Uterus (tissue), 2 donors: ENCODE measurements around the gene NEU4.

Experiments used
- POLR2A ChIP-seq, 2 donors: fragments of 450-650 bp; IDR thresholded peaks; one replicate each; pipeline ENCODE4 v1.6.1; 2016; ENCODE audit warnings: antibody characterized with exemption in 2 of 2, mild to moderate bottlenecking in 1 of 2, moderate library complexity in 1 of 2
- TF ChIP-seq, protein P1 (sequence below), 4 experiments: fragments of 200-600 bp in 2 of 4; fragments of 450-650 bp in 2 of 4; sonication (generic) in 2 of 4; IDR thresholded peaks; one replicate each; pipeline ENCODE4 v1.5.1; 2016 to 2019; ENCODE audit warnings: antibody characterized with exemption in 4 of 4, mild to moderate bottlenecking in 2 of 4, moderate library complexity in 1 of 4

DNA sequence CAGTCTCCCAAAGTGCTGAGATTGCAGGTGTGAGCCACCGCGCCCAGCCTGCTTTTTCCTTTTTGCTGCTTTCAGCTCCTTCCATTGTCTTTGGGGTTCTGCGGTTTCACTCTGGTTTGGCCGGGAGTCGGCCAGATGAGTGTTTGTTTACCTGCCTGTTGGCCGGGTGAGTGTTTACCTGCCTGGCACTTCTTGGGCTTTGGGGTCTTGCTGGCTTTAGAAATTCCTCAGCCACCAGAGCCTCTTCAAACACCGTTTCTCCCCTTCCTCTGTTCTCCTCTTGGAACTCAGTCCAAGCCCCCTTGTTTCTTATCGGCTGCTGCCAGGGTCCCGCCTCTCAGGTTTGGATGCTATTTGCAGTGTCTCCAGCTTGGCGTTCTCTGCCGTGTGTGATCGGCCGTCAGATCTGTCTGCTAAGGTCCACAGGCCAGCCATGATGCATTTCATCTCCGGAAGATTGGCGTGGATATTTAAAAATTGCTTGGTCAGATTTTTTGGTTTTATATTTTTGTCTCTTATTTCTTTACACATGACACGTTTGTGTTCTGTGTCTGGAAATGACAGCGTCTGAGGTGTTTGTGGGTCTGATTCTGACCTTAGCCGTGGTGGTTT lies 46.6 kb upstream of the NEU4 start:
- TF ChIP-seq, protein P1, sequence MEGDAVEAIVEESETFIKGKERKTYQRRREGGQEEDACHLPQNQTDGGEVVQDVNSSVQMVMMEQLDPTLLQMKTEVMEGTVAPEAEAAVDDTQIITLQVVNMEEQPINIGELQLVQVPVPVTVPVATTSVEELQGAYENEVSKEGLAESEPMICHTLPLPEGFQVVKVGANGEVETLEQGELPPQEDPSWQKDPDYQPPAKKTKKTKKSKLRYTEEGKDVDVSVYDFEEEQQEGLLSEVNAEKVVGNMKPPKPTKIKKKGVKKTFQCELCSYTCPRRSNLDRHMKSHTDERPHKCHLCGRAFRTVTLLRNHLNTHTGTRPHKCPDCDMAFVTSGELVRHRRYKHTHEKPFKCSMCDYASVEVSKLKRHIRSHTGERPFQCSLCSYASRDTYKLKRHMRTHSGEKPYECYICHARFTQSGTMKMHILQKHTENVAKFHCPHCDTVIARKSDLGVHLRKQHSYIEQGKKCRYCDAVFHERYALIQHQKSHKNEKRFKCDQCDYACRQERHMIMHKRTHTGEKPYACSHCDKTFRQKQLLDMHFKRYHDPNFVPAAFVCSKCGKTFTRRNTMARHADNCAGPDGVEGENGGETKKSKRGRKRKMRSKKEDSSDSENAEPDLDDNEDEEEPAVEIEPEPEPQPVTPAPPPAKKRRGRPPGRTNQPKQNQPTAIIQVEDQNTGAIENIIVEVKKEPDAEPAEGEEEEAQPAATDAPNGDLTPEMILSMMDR (IDR thresholded peaks at IDR 0.05), result no peak
- TF ChIP-seq POLR2A (IDR thresholded peaks at IDR 0.05), result no peak
